ENCODE results near the gene WDHD1. TPM values are rescaled to one million over a fixed set of nuclear protein-coding genes. Genes with fewer than 3 reads are reported as not detected.
"Not testable (repeated sequence)": the region's sequence is repeated elsewhere in the genome, so short reads cannot be mapped to it uniquely, and the experiment has no call there.

WDHD1 gene
- total RNA-seq, 1 experiment from 2014 or later = 6.5 TPM

DNA sequence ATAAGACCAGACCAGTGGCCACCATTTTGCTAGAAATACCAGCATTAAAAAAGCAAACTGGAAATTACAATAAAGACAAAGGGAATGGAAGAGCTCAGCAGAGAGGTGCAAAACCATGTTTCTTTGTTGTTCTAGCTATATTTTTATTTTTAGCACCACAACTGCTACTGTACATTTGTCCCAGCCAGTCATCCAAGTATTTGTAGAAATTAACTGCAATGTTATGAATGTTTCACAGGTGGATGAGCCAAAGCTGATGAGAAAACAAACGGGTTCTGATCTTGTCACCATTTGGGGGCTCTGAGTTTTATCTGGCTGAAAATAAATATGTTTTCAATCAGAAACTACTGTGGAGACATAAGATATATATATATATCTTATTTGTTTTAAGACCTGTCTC, 99.3 kb downstream of the WDHD1 start:
- H3K4me1 Mint-ChIP-seq (ENCODE audit: insufficient read depth, unreplicated experiment) = no peaks in the 10 kb centered on the region
- POLR2A ChIA-PET = interaction anchor here (0.6 kb wide), 1 partner anchor 104 kb away, joined by 3 read pairs; no protein-coding TSS in a partner anchor
- no peak overlapping the region for H3K4me3 Mint-ChIP-seq (ENCODE audit: unreplicated experiment)
- H3K27ac Mint-ChIP-seq (ENCODE audit: low read depth, unreplicated experiment) = no peak overlapping the region
- peaks cover 4% of the 10 kb centered on the region for H3K36me3 Mint-ChIP-seq (ENCODE audit: insufficient read depth, unreplicated experiment)
- no peaks in the 10 kb centered on the region for H3K9me3 Mint-ChIP-seq (ENCODE audit: unreplicated experiment)
- intact Hi-C loops (cut with micrococcal nuclease) = no loop called here
- DNase-seq (ENCODE audit: unreplicated experiment) = no peak
- H3K27me3 Mint-ChIP-seq (ENCODE audit: insufficient read depth, unreplicated experiment) = no peaks in the 10 kb centered on the region
- CTCF ChIA-PET = interaction anchor here (0.6 kb wide), 1 partner anchor 96 kb away, joined by 3 read pairs; no protein-coding TSS in a partner anchor
- no TSS peak for BruUV-seq (replicated peaks)
- TF ChIP-seq, protein P1, sequence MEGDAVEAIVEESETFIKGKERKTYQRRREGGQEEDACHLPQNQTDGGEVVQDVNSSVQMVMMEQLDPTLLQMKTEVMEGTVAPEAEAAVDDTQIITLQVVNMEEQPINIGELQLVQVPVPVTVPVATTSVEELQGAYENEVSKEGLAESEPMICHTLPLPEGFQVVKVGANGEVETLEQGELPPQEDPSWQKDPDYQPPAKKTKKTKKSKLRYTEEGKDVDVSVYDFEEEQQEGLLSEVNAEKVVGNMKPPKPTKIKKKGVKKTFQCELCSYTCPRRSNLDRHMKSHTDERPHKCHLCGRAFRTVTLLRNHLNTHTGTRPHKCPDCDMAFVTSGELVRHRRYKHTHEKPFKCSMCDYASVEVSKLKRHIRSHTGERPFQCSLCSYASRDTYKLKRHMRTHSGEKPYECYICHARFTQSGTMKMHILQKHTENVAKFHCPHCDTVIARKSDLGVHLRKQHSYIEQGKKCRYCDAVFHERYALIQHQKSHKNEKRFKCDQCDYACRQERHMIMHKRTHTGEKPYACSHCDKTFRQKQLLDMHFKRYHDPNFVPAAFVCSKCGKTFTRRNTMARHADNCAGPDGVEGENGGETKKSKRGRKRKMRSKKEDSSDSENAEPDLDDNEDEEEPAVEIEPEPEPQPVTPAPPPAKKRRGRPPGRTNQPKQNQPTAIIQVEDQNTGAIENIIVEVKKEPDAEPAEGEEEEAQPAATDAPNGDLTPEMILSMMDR (IDR thresholded peaks at IDR 0.05; ENCODE audit: unreplicated experiment) = no peak

GRCh38 chr14:54926570-54926969, 100.3 kb downstream of the WDHD1 start:
- H3K4me1 Mint-ChIP-seq (ENCODE audit: insufficient read depth, unreplicated experiment); H3K27ac Mint-ChIP-seq (ENCODE audit: low read depth, unreplicated experiment); BruUV-seq (replicated peaks); DNase-seq (ENCODE audit: unreplicated experiment); H3K9me3 Mint-ChIP-seq (ENCODE audit: unreplicated experiment); H3K4me3 Mint-ChIP-seq (ENCODE audit: unreplicated experiment); H3K27me3 Mint-ChIP-seq (ENCODE audit: insufficient read depth, unreplicated experiment); H3K36me3 Mint-ChIP-seq (ENCODE audit: insufficient read depth, unreplicated experiment); CTCF ChIA-PET; intact Hi-C loops (cut with micrococcal nuclease); POLR2A ChIA-PET: not testable (repeated sequence)

GRCh38 chr14:54922598-54922997, 104.3 kb downstream of the WDHD1 start:
- no peak for DNase-seq (ENCODE audit: unreplicated experiment)
- CTCF ChIA-PET = interaction anchor here (2.3 kb wide), 1 partner anchor 19 kb away, joined by 8 read pairs; the partner anchor contains the start of gene GCH1
- TF ChIP-seq, protein P1 (IDR thresholded peaks at IDR 0.05; ENCODE audit: unreplicated experiment) = no peak

GRCh38 chr14:54920052-54920451, 106.8 kb downstream of the WDHD1 start:
- no peak overlapping the region for H3K27ac Mint-ChIP-seq (ENCODE audit: low read depth, unreplicated experiment)
- H3K4me1 Mint-ChIP-seq (ENCODE audit: insufficient read depth, unreplicated experiment) = no peaks in the 10 kb centered on the region
- DNase-seq (ENCODE audit: unreplicated experiment) = no peak
- ChIA-PET POLR2A (no interaction called here), CTCF (no interaction called here)
- no peaks in the 10 kb centered on the region for H3K27me3 Mint-ChIP-seq (ENCODE audit: insufficient read depth, unreplicated experiment)
- TF ChIP-seq, protein P1 (IDR thresholded peaks at IDR 0.05; ENCODE audit: unreplicated experiment) = no peak
- intact Hi-C loops (cut with micrococcal nuclease) = no loop called here
- H3K4me3 Mint-ChIP-seq (ENCODE audit: unreplicated experiment) = no peak overlapping the region
- H3K9me3 Mint-ChIP-seq (ENCODE audit: unreplicated experiment) = no peaks in the 10 kb centered on the region
- no TSS peak for BruUV-seq (replicated peaks)
- H3K36me3 Mint-ChIP-seq (ENCODE audit: insufficient read depth, unreplicated experiment) = no peaks in the 10 kb centered on the region

More at GRCh38 chr14:54922598-54922997, 104.3 kb downstream of the WDHD1 start:
- Mint-ChIP-seq H3K36me3 (ENCODE audit: insufficient read depth, unreplicated experiment) (peaks cover 4% of the 10 kb centered on the region), H3K9me3 (ENCODE audit: unreplicated experiment) (no peaks in the 10 kb centered on the region), H3K27ac (ENCODE audit: low read depth, unreplicated experiment) (no peak overlapping the region), H3K27me3 (ENCODE audit: insufficient read depth, unreplicated experiment) (no peaks in the 10 kb centered on the region), H3K4me1 (ENCODE audit: insufficient read depth, unreplicated experiment) (no peaks in the 10 kb centered on the region), H3K4me3 (ENCODE audit: unreplicated experiment) (no peak overlapping the region)
- POLR2A ChIA-PET = interaction anchor here (0.6 to 0.7 kb wide), 2 partner anchors 13 to 53 kb away, joined by 3 to 5 read pairs; no protein-coding TSS in a partner anchor
- intact Hi-C loops (cut with micrococcal nuclease) = no loop called here
- no TSS peak for BruUV-seq (replicated peaks)

DNA sequence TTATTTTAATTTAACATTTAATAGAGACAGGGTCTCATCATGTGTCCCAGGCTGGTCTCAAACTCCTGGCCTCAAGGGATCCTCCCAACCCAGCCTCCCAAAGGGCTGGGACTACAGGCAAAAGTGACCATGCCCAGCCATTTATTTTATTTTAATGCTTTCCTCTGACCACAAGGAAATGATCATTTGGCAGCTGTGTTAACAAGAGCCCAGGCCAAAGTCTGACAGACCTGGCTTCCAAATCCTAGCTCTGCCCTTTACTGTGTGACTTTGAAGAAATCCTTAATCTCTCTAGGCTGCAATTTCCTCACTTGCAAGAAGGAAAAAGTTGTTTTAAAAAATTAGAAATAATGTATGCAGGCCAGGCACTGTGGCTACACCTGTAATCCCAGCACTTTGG, 107.6 kb downstream of the WDHD1 start:
- ChIA-PET POLR2A (interaction anchor here (1.3 kb wide), 1 partner anchor 16 kb away, joined by 3 read pairs; no protein-coding TSS in a partner anchor), CTCF (no interaction called here)
- no peak for DNase-seq (ENCODE audit: unreplicated experiment)
- Mint-ChIP-seq H3K27me3 (ENCODE audit: insufficient read depth, unreplicated experiment) (no peaks in the 10 kb centered on the region), H3K27ac (ENCODE audit: low read depth, unreplicated experiment) (no peak overlapping the region), H3K4me3 (ENCODE audit: unreplicated experiment) (no peak overlapping the region), H3K9me3 (ENCODE audit: unreplicated experiment) (no peaks in the 10 kb centered on the region), H3K4me1 (ENCODE audit: insufficient read depth, unreplicated experiment) (no peaks in the 10 kb centered on the region), H3K36me3 (ENCODE audit: insufficient read depth, unreplicated experiment) (no peaks in the 10 kb centered on the region)
- TF ChIP-seq, protein P1 (IDR thresholded peaks at IDR 0.05; ENCODE audit: unreplicated experiment) = no peak
- intact Hi-C loops (cut with micrococcal nuclease) = no loop called here
- no TSS peak for BruUV-seq (replicated peaks)
